ENCODE measurements around the gene PLA2G12A.
"Not testable (repeated sequence)": the region's sequence is repeated elsewhere in the genome, so short reads cannot be mapped to it uniquely, and the experiment has no call there.

Gene PLA2G12A

DNA sequence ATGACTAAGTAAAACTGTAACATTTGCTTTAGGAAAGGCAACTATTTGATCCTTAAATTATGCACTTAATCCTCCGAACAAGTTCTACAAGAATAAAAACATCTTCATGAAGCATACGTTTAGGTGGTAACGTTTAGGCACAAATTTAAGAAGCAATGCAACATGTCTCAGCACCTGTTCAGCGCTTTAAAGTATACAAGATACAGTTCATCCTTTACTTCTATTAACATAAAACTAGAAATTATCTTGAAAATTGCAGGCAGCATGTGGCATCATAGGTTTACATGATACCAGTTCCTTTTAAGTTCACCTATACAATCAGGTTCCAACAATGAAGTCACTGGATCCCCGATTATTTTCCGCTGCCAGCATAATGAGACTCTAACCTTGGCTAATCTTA, 1.5 kb downstream of the PLA2G12A start:
- no peak for DNase-seq

DNA sequence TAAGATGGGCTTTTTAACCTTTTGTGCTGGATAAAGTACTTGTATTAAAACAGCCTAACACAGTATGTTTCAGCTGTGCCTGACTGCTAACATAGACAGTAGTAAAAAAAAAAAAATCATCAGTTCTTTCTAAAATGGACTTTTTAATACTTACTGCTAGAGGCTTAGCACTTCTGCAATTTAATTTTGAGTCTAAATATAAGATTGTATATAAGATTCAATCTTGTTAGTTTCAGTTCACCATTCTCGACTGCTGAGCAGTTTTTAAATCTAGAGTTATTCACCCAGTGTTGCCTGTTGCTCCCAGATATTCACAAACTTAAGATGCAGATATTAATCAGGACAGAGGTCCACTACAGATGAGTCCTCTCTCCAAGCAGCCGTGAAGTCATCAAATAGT, 6.8 kb downstream of the PLA2G12A start:
- no peak for DNase-seq

DNA sequence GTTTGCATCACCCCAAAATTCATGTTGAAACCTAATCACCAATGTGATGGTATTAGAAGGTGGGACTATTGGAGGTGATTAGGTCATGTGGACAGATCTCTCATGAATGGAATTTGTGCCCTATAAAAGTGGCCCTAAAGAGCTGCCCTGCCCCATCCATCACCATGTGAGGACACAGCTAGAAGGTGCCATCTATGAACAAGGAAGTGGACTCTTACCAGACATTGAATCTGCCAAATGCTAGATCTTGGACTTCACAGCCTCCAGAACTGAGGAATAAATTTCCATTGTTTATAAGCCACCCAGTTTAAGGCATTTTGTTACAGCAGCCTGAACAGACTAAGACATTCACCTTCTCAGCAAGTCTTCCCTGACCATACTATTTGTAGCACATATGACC, 7.5 kb downstream of the PLA2G12A start:
- no peak for DNase-seq

DNA sequence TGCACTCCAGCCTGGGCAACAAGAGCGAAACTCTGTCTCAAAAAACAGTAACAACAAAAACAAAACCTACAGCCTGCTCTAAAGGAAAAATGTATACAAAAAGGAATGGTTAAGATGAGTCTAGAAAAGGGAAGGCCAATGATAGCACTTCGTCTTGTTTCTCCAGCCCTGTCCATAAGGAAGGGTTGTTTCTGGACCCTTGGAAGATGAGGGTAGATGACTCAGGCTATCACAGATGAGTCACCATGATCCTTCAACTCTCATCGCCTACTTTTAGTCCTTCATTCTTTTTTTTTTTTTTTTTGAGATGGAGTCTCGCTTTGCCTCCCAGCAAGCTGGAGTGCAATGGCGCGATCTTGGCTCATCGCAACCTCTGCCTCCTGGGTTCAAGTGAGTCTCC, 8.8 kb downstream of the PLA2G12A start:
- no peak for DNase-seq

DNA sequence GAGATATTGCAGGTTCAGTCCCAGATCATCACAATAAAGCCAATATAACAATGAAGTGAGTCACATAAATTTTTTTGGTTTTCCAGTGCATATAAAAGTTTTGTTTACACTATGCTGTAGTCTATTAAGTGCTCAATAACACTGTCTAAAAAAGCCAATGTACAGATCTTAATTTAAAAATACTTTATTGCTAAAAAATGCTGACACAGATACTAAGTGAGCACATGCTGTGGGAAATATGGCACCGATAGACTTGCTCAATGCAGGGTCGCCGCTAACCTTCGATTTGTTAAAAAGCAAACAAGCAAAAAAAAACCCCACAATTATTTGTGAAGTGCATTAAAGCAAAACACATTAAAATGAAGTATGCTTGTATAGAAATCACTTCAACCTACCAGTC, 10.3 kb downstream of the PLA2G12A start:
- DNase-seq, result no peak

DNA sequence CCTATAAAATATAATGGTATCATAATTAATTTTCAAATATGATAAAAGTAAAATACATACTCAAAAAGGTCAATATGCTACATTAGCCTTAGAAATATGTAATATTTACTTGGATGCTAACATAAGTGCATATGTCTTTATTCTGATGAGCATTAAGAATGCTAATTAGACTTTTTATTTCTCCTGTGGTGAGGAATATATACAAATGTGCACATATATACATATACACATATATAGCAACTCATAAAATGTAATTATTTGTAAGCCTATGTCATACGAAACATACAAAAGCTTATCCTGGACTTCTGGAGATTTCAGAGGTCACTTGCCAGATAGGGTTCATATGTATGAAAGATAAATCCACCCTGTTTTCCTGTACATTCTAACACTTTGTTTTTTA, 11.1 kb downstream of the PLA2G12A start:
- no peak for DNase-seq

DNA sequence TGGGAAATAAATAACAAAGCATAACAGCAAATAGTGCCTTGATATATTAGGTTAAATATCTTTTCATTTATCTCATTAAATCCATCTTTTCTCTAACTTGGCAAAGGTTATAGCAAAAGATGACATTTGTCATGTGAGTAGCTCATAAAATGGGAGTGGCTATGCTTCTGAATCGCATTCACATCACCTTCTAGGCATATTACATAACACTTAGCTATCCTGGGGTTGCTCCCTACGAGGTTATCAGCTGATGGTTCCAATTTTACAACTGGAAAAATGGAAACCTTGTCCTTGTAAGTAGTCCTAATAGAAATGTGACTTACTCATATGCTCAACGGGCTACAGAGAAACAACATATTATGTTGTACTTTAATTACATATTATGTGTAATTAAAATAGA, 16.4 kb downstream of the PLA2G12A start:
- no peak for DNase-seq

DNA sequence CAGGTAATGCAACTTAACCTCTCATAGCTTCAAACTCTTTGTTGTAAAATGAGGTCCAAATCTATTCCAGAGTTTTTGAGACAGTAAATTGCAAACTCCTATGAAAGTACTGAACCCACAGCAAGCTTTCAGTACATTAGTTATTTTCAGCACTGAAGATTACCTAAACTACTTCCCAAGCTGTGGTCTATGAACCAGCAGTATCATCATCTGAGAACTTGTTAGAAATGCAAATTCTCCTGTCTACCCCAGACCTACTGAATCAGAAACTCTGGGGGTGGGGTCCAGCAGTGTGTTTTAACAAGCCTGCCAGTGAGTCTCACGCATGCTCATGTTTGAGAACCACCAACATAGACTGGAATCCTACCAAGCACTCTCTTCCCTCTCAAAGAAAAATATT, 20.9 kb downstream of the PLA2G12A start:
- no peak for DNase-seq

DNA sequence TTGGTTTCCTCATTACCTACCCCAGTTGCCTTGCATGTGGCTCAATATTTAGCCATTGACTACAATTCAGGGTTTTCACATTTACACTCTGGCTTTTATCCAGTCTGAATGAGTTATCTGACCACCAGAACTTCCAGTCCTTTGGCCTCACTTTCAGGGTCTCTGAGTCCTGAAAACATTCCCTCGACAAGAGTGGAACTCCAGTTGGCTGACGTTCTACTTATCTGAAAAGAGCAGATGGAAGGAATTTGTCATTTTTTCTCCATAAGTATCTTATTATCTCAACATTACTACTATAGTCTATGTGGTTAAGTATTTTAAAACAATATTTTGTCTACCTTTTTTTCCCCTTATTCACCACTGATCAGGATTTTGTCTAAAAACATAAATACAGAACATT, 21.4 kb downstream of the PLA2G12A start:
- no peak for DNase-seq

DNA sequence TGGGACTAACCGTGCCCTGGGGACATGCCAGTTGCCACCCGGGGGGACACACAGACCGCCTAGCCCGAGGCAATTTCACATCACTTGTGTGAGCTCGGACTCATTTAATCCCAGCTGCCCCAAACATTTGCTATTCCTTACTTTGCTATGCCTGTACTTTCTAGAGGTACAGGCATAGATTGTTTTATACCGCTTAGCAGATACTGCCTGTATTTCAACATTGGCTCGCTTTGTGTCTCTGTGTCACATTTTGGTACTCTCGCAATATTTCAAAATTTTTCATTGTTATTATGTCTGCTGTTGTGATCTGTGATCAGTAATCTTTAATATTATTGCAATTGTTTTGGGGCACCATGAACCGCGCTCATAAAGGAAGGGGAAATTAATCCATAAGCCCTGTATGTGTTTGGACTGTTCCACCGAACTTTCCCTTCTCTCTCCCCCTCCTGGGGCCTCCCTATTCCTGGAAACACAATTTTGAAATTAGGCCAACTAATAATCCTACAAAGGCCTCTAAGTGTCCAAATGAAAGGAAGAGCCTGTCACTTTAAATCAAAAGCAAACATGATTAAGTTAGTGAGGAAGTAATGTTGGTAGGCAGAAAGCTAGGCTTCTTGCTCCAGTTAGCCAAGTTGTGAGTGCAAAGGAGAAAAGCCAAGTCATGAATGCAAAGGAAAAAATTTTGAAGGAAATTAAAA, 26.1 kb downstream of the PLA2G12A start:
- DNase-seq, result no peak

DNA sequence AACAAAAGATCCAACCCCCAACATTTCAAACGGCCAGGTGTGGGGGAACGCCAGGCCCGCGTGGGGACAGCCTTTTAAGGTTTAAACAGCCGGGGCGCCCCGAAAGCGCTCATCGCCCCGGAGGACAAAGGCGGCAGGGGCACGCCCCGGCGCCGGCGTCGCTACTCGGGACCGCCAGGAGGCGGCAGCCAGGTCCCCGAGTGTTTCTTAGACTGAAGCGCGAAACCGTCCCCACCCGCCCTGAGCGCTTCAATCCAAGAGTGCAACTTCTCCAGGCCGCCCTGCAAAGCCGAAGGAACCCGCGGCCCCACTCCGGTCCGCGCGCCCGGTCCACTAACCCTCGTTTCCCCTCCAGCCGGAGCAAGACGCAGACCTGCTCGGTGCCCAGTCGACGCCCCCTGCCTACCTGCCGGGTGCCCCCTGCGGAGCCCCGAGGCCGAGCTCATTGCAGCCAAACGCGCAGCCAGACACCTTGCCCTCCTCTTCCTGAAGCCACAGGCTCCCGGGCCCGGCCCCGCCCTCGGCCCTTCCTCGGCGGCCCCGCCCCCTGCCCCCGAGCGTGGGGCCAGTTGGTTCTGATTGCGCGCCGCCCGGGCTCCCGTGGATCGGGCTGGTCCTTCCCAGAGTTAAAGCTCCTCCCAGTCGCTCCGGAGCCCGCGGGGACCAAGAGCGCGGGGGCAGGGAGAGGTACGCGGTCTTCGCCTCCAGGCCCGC, 26.8 kb downstream of the PLA2G12A start, which contains the start of gene CASP6:
CASP6 (minus strand) TSS at position 496 of the 714 bp plus-strand sequence; CDS start at position 446, 50 bp downstream.
- DNase-seq, result peak in 1 of 2 experiments; percentile 61

DNA sequence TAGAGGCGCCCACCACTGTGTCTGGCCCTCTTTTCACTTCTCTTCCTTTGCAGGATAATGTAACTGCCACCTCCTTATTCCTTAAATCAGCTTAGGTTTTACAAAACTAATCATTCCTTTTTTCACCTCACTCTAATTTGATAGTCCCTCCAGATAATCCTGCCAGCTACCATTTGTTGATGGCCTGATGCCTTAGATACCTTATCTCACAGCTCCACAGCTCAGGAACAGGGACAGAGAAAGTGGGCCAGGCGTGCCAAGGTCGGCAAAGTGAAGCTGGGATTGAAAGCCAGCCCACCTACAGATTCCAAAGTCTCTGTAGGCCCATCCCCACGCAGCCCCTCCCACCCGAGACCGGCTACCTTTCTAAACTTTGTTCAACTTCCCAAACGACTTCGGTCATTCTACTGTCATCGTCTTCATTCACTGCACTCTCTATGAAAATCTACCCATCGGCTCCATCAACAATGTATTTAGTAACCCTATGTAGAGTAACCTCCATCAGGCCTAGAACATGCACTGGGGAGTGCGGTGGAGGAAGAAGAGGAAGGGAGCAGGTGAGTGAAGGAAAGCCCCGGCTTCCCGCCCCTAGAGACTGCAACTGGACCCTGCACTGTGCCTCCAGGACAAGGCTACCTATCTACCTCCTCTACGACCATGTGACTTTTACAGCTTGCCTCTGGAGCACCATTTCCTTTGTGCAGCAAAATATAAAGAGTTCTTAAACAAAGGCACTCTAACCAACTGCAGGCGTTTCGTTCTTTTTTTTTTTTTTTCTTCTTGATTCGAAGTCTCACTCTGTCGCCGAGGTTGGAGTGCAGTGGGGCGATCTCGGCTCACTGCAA, 28.1 kb downstream of the PLA2G12A start:
- no peak for DNase-seq

DNA sequence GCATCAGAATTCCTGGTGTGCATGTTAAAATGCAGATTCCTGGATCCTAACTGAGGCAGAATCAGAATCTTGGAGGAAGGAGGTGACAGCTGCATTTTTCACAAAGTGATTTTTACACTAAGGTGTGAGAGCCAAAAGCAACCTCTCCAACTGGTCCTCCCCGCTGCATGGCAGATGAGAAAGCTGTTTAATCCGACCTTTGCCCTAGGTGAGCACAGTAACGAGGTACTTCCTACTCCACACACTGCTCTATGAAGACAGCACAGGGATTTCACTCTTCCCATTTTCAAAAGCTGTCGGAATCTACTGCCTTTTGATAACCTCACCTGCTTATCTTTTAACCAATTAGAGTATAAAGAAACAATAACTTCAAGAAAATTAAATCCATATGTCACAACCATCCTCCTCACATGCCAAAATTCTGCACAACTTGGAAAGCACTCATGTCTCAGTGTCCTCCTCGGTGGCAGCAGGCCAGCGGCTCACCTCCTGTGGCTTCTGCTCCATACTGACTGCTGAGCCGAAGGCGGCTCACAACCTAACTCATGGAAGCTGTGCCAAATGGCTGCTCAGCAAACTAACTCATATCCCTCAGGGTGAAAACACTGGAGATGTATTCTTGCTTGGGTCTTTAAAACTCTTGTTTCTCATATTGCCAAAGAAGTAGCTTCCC, 30.2 kb downstream of the PLA2G12A start:
- DNase-seq, result peak; percentile 20 to 75

DNA sequence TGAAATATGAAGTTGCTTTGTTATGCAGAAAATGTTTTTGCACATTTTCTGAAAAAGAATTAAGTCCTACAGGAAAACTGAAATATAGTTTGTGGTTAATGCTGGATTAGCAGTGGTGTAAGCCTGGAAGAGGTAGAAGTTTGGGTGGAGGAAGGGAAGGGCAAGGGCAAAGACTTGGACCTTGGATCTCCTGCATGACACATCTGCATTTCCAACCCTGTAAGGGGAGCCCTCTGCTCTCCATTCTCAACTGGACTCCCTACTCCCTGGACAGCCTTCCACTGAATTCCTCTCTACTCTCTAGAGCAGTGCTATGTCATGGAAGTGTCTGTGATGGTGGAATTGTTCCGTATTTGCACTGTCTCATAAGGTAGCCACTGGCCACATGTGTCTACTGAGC, 31.2 kb downstream of the PLA2G12A start:
- no peak for DNase-seq

DNA sequence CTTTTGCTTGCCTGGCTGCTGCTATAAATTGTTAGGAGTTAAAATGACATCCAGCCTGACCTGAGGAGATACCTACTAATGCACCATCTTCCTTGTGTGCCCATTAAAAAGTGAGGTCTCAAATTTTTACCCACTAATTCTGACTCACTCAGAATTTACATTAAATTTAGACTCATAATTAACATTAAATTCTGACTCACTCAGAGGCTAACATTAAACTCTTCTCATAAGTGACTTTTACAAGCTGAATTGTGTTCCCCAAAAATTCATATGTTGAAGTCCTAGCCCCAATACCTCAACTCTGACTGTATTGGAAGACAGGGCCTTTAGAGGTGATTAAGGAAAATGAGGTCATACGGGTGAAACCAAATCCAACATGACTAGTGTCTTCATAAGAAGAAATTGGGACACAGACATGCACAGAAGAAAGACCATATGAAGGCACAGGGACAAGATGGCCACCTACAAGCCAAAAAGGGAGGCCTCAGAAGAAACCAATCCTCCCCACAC, 38.4 kb downstream of the PLA2G12A start:
- no peak for DNase-seq

DNA sequence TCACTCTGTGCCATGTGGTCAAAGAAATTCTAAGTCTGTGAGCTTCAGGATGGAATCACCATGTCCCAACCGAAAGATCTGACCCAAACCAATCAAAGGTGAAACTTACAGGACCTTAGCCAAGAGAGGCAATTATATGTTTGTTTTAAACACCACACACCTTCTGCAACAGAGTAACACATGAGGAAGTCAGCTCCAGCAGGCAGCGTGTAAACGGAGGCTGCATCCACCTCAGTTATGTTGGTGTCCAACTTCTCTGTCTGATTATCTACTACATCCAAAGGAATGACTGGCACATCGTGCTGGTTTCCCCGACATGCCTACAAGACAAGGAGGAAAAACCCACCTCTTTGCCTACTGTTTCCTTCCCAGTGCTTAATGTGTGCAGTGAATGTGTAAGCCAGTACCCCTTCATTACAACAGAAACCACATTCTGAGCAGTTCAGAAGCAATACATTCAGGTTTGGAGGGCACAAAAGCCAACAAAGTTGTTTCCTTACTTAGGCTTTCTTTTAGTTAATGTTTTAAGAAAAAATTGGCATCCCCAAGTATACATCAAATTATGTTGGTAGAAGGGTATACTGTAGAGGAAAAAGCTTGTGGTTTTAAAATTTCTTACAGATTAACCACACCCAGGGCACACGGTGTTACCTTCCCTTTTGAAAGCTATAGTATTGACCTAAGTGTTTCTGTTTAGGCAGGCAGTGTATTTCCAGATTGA, 39.0 kb downstream of the PLA2G12A start:
- no peak for DNase-seq

DNA sequence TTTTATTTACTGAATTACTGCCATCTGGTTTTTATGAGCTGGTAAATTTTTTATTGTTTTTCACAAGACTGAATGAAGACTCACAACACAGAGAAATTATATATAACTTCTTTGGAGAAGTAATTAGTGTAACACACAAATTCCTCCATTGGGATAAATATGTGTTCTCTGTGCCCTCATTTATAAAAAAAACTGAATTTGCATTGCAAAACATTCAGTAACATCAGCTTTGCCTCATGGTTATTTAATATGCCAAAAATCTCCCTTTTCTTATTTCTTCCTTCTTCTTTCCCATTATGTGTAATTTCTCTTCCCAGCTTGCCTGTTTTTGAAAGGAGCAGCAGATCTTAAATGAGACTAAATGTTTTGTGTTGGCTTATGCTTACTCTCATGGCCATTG, 45.1 kb downstream of the PLA2G12A start:
- no peak for DNase-seq

DNA sequence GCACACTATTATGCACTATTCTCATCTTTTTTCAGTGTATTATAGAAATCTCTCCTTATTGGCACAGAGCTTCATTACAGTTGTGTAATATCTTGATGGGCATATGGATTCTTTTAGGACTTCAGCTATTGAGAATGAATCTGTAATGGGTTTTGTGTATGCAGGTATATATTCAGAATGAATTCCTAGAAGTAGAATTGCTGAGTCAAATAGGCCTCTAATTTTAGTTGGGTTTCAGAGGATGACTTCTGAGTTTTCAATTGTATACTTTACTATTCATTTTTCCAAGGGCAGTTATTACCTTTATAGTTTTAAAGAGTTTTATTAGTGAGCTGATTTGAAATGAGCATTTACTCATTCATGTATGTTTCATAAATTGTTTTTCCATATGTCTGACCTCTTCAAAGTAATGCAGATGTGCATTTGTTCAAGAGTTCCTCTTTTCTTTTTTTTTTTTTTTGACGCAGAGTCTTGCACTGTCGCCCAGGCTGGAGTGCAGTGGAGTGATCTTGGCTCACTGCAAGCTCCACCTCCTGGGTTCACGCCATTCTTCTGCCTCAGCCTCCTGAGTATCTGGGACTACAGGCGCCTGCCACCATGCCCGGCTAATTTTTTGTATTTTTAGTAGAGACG, 46.1 kb downstream of the PLA2G12A start:
- DNase-seq, result no peak

DNA sequence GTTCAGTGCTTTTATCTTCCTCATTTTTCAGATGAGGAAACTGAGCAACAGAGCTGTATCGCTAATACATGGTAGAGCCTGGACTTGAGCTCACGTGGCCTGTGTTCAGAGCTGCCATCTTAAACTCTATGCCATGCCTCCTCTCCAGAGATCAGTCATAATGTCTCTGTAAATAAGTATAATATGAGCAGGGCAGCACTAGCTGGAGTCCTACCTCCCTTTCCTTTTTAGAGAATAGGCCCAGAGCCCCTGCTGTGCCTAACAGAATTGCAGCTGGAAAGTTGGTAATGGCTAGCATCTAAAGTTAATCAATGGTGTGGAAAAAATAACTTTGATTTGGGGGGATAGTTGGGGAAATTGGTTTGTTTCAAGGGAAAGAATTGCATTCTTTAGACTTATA, 47.0 kb downstream of the PLA2G12A start:
- no peak for DNase-seq

DNA sequence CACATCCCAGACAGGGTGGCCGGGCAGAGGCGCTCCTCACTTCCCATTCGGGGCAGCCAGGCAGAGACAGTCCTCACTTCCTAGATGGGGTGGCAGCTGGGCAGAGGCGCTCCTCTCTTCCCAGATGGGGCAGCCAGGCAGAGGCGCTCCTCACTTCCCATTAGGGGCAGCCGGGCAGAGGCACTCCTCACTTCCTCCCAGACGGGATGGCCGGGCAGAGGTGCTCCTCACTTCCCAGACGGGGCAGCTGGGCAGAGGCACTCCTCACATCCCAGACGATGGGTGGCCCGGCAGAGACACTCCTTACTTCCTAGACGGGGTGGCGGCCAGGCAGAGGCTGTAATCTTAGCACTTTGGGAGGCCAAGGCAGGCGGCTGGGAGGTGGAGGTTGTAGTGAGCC, 50.9 kb downstream of the PLA2G12A start:
- not testable (repeated sequence) for DNase-seq

DNA sequence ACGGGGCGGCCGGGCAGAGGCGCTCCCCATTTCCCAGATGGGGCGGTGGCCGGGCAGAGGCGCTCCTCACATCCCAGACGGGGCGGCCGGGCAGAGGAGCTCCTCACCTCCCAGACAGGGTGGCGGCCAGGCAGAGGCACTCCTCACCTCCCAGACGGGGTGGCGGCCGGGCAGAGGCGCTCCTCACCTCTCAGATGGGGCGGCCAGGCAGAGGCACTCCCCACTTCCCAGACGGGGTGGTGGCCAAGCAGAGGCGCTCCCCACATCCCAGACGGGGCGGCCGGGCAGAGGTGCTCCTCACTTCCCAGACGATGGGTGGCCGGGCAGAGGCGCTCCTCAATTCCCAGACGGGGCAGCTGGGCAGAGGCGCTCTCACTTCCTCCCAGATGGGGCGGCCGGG, 51.4 kb downstream of the PLA2G12A start:
- DNase-seq, result not testable (repeated sequence)

DNA sequence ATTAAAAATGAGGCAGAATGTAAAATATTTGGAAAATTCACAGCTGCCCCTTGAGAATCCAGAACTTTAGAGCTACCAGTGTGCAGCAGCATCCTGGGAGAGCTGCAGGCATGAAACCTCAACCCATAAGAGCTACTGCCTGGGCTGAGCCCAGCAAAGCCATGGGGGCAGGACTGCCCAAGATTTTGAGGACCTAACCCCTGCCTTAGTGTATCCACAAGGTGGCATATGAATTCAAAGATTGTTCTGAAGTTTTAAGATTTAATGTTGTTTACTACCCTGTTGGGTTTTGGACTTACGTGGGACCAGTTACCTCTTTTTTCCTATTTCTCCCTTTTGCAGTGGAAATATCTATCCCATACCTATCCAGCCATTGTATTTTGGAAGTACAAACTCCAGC, 53.0 kb downstream of the PLA2G12A start:
- DNase-seq, result no peak
